Epithelial cell of esophagus (primary cell): ENCODE data around the gene MARCHF10.
A peak's percentile ranks its signal among the peaks of the same experiment; 100 is the strongest.

ENCODE experiments used
- DNase-seq: peaks from one replicate; pipeline ENCODE4 v3.0.0; 2010; ENCODE audit warnings: low read depth
- H3K4me3 ChIP-seq: 2 replicates; pipeline ENCODE4 v1.5.1; 2011; ENCODE audit warnings: mild to moderate bottlenecking, low read length, control low read depth
- TF ChIP-seq, protein P1 (sequence below): IDR thresholded peaks from 2 replicates; pipeline ENCODE4 v1.5.1; 2011; ENCODE audit warnings: low read depth, mild to moderate bottlenecking, low read length, control low read depth, inconsistent platforms; ENCODE audit not compliant: insufficient read depth; ENCODE audit errors: missing control alignments

The MARCHF10 gene

GRCh38 chr17:62819511-62820221 lies 11.6 kb upstream of the MARCHF10 start:
- TF ChIP-seq, protein P1, sequence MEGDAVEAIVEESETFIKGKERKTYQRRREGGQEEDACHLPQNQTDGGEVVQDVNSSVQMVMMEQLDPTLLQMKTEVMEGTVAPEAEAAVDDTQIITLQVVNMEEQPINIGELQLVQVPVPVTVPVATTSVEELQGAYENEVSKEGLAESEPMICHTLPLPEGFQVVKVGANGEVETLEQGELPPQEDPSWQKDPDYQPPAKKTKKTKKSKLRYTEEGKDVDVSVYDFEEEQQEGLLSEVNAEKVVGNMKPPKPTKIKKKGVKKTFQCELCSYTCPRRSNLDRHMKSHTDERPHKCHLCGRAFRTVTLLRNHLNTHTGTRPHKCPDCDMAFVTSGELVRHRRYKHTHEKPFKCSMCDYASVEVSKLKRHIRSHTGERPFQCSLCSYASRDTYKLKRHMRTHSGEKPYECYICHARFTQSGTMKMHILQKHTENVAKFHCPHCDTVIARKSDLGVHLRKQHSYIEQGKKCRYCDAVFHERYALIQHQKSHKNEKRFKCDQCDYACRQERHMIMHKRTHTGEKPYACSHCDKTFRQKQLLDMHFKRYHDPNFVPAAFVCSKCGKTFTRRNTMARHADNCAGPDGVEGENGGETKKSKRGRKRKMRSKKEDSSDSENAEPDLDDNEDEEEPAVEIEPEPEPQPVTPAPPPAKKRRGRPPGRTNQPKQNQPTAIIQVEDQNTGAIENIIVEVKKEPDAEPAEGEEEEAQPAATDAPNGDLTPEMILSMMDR = no peak
- peak; percentile 99 for DNase-seq
- no peak overlapping the region for H3K4me3 ChIP-seq

DNA sequence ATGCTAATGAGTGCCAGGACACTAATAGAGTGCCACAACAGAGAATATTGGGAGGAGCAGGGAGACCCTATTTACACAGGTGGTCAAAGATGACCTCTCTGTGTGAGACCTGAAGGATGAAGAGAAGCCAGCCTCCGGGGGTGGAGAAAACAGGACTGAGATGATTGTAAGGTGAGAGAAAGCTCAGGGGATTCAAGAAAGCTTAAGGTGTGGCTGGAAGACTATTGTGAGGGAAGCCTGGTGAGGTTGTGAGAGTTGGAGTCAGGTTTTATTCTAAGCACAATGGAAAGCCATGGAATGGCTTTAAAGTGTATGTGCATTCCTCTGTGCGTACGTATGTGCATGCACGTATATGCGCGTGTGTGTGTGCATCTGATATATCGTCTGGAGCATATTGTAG lies 10.4 kb upstream of the MARCHF10 start:
- DNase-seq = no peak
- TF ChIP-seq, protein P1 = no peak
- H3K4me3 ChIP-seq = no peak overlapping the region

GRCh38 chr17:62816282-62816839 lies 8.2 kb upstream of the MARCHF10 start:
- no peak for DNase-seq

DNA sequence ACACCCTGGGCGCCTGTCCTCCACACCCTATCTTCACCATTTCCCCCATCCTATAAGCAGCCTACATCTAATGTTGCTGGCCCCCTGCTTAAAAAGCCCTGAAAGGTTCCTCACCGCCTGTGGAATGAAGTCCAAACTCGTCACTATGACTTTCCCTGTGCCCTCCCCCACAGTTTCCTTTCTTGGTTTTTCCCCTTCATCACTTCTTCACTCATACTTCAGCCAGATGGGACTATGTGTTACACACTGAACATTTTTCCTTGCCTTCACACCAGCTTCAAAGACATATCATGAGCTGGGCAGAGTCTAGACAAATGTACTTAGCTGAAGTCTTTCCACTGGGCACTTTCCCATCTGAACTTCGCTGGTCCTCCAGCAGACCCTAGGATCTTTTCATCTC lies 1.5 kb upstream of the MARCHF10 start:
- DNase-seq = no peak
- TF ChIP-seq, protein P1 = no peak
- no peak overlapping the region for H3K4me3 ChIP-seq

More at GRCh38 chr17:62816282-62816839, 8.2 kb upstream of the MARCHF10 start:
- H3K4me3 ChIP-seq = no peak overlapping the region
- TF ChIP-seq, protein P1 = no peak

DNA sequence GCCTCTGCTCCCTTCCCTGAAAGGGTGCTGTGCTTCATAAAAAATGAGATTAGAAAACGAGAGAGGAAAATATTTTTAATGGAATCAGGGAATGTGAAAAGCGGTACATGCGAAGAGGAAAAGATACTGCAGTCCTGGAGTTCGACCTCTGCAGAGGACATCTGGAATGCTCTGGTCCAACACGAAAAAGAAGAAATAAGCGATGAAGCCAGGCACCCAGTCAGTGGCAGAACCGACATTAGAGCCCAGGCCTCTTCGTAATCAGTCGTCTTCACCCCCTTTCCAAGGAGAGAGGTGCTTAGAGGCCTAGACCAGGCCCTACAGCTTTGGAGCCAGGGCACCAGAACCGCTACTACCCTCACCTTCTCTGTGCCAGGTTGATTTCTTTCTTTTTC lies 459 bp upstream of the MARCHF10 start:
- no peak for DNase-seq
- TF ChIP-seq, protein P1 = no peak
- H3K4me3 ChIP-seq = no peak overlapping the region

DNA sequence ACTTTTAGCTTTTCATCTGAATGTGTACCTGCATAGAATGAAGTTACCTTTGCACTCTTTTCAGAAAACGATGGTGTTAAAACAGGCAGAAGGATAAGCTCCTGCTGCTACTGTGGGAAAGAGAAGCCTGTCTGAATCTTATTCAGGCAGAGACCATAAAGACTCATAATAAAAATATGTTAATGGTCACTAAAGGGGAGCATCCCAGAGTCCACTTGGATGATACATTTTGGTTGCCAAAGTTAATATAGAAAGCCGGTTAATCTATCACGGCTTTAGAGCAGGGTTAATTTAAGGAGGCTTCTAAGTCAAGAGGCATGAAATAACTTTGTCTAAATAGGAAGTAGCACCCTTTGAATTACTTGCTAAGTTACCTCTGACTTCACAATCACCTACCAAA lies 2.9 kb downstream of the MARCHF10 start:
- TF ChIP-seq, protein P1 = no peak
- DNase-seq = no peak

DNA sequence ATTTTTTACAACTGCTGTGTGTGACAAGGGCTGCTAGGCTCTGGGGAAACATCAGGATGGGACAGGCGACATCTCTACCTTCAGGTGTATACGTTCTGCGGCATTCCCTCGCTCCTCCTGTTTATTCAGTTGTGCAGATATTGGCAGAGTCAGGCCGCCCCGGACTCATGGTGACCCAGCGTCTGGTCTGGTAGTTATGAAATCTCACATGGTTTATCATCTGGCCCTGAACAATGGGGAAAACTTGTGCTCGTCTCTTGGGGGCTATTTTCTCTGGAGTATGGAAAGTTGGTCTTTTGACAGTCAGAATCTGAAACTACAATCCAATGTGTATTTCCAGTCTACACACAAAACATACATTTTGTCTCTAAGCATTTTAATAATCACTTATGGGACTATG lies 3.3 kb downstream of the MARCHF10 start:
- TF ChIP-seq, protein P1 = no peak
- no peak overlapping the region for H3K4me3 ChIP-seq
- no peak for DNase-seq

More for the DNA sequence above, 2.9 kb downstream of the MARCHF10 start:
- H3K4me3 ChIP-seq = no peak overlapping the region
